Caco-2 (cell line): ENCODE measurements around the gene TMEFF2. TPM values are rescaled to one million over a fixed set of nuclear protein-coding genes. Genes with fewer than 3 reads are reported as not detected.

ENCODE experiments used
- BruUV-seq: library from RNA; stranded (reverse); fragments of 400-500 nt; replicated peaks from 2 replicates; lab custom pipeline; 2021; lab: Mats Ljungman, UMichigan
- CTCF ChIA-PET: fragments of 300-600 bp; sonication (Branson Sonifier 250); formaldehyde crosslinking; loops from one replicate; lab custom pipeline; 2022; ENCODE audit warnings: antibody characterized with exemption; lab: Charles Lee
- POLR2A ChIA-PET: fragments of 300-600 bp; sonication (Branson Sonifier 250); formaldehyde crosslinking; loops from one replicate; lab custom pipeline; 2022; ENCODE audit warnings: antibody characterized with exemption; lab: Charles Lee
- DNase-seq, 2 experiments: peaks; one replicate each; pipeline versions ENCODE4 v3.0.0 to v3.0.0-alpha.2; 2020 to 2022
- H3K27me3 ChIP-seq: replicated peaks from 2 replicates; pipeline ENCODE4 v1.6.0; 2011; ENCODE audit warnings: low read length; ENCODE audit not compliant: control insufficient read depth, insufficient read depth
- H3K36me3 ChIP-seq: 2 replicates; pipeline ENCODE4 v1.5.1; 2011; ENCODE audit warnings: low read length; ENCODE audit not compliant: control insufficient read depth, insufficient read depth
- H3K4me1 ChIP-seq: fragments of 250-450 bp; sonication (Bioruptor Pico); 2 replicates; pipeline ENCODE4 v1.5.1; 2020; ENCODE audit warnings: mild to moderate bottlenecking
- H3K4me3 ChIP-seq: 2 replicates; pipeline ENCODE4 v1.5.1; 2011; ENCODE audit warnings: low read depth, mild to moderate bottlenecking, control low read depth, low read length
- H3K9me3 ChIP-seq: fragments of 250-450 bp; sonication (Bioruptor Pico); 2 replicates; pipeline ENCODE4 v1.5.1; 2020; ENCODE audit warnings: mild to moderate bottlenecking, moderate library complexity
- H3K27ac Mint-ChIP-seq: one replicate; pipeline ENCODE4 v1.8.0; 2022; ENCODE audit warnings: mixed read lengths; ENCODE audit not compliant: unreplicated experiment
- H3K27me3 Mint-ChIP-seq: one replicate; pipeline ENCODE4 v1.8.0; 2022; ENCODE audit warnings: mixed read lengths; ENCODE audit not compliant: insufficient read depth, unreplicated experiment
- H3K36me3 Mint-ChIP-seq: one replicate; pipeline ENCODE4 v1.8.0; 2022; ENCODE audit warnings: mild to moderate bottlenecking, mixed read lengths; ENCODE audit not compliant: insufficient read depth, unreplicated experiment
- H3K4me1 Mint-ChIP-seq: one replicate; pipeline ENCODE4 v1.8.0; 2022; ENCODE audit warnings: low read depth, mixed read lengths; ENCODE audit not compliant: unreplicated experiment
- H3K4me3 Mint-ChIP-seq: one replicate; pipeline ENCODE4 v1.8.0; 2022; ENCODE audit warnings: mild to moderate bottlenecking, moderate library complexity, mixed read lengths; ENCODE audit not compliant: unreplicated experiment
- H3K9me3 Mint-ChIP-seq: one replicate; pipeline ENCODE4 v1.8.0; 2022; ENCODE audit warnings: mixed read lengths; ENCODE audit not compliant: unreplicated experiment
- CTCF ChIP-seq, 2 experiments: fragments of 200-600 bp in 1 of 2; IDR thresholded peaks; 1 replicate in 1 of 2; 2 replicates in 1 of 2; pipeline versions ENCODE4 v1.5.1 to v1.8.0; 2011 to 2022; ENCODE audit warnings: antibody characterized with exemption in 1 of 2, control low read depth in 1 of 2, inconsistent platforms in 1 of 2, low read depth in 1 of 2, low read length in 1 of 2, mild to moderate bottlenecking in 1 of 2, moderate library complexity in 1 of 2; ENCODE audit not compliant: insufficient read depth in 1 of 2, severe bottlenecking in 1 of 2, unreplicated experiment in 1 of 2
- intact Hi-C: fragments of 100-400 bp; cut with micrococcal nuclease; formaldehyde crosslinking; loops from one replicate; pipeline ENCODE4 v1.10.0; 2022; ENCODE audit not compliant: unreplicated experiment
- total RNA-seq: library from RNA; stranded (reverse); gene quantifications from 2 replicates; pipeline ENCODE4 v1.2.3, GENCODE V29; 2022

Gene TMEFF2
- total RNA-seq, 1 experiment from 2014 or later = not detected

DNA sequence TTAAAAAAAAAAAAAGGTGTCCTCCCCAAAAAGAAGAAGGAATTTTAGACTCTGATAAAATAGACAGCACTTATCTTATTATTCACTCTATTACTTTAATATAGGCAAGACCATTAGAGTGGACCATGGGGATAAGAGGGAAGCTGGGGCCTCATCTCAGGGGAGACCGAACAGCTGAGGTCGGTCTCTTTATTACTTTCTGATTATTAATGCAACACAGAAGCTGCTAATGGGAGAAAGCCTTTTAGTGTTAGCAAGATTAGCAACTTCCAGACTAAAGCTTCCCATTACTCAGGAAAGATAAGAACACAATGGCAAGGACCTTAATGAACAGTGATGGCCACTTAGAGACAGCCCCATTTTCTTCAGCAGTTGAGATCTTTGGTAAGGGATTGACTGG, 135.5 kb downstream of the TMEFF2 start:
- DNase-seq = no peak
- no peak overlapping the region for H3K27ac Mint-ChIP-seq
- intact Hi-C loops = no loop called here
- BruUV-seq = no TSS peak
- Histone ChIP-seq H3K9me3 (no peaks in the 10 kb centered on the region), H3K4me3 (no peak overlapping the region), H3K4me1 (no peaks in the 10 kb centered on the region), H3K27me3 (no peaks in the 10 kb centered on the region), H3K36me3 (no peaks in the 10 kb centered on the region)
- no peaks in the 10 kb centered on the region for H3K9me3 Mint-ChIP-seq
- ChIA-PET CTCF (no interaction called here), POLR2A (no interaction called here)
- no peaks in the 10 kb centered on the region for H3K4me1 Mint-ChIP-seq
- H3K36me3 Mint-ChIP-seq = no peaks in the 10 kb centered on the region
- TF ChIP-seq CTCF (IDR thresholded peaks at IDR 0.05; ENCODE audit: insufficient read depth in 1 of 2, low read depth in 1 of 2, low read length in 1 of 2, severe bottlenecking in 1 of 2, unreplicated experiment in 1 of 2) = no peak
- H3K4me3 Mint-ChIP-seq = no peak overlapping the region
- H3K27me3 Mint-ChIP-seq = peaks cover 2% of the 10 kb centered on the region

DNA sequence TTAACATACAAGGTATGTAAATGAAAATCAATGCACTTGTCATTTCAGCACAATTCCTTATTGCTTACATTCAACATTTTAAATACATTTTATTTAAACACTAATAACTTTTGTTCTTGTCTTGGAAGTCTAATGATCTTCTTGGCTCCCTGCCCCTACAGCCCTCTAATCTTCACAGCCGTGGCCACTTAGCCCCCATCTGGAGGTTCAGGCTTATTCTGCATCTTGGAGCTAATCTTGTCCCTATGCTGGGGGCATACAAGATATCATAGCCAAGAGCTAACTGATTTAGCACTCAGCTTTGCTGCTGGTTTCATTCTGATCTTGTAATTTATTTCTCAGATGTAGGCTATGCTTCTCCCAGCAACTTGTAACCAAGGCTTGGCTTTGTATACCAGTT, 140.8 kb downstream of the TMEFF2 start:
- BruUV-seq = no TSS peak
- Mint-ChIP-seq H3K36me3 (no peaks in the 10 kb centered on the region), H3K4me3 (no peak overlapping the region), H3K4me1 (no peaks in the 10 kb centered on the region), H3K9me3 (no peaks in the 10 kb centered on the region), H3K27ac (no peak overlapping the region), H3K27me3 (peaks cover 3% of the 10 kb centered on the region)
- intact Hi-C loops = no loop called here
- DNase-seq = no peak
- ChIA-PET POLR2A (no interaction called here), CTCF (no interaction called here)
- H3K9me3 ChIP-seq = no peaks in the 10 kb centered on the region
- H3K4me1 ChIP-seq = no peaks in the 10 kb centered on the region
- H3K27me3 ChIP-seq = no peaks in the 10 kb centered on the region
- H3K36me3 ChIP-seq = no peaks in the 10 kb centered on the region
- no peak for TF ChIP-seq CTCF (IDR thresholded peaks at IDR 0.05; ENCODE audit: insufficient read depth in 1 of 2, low read depth in 1 of 2, low read length in 1 of 2, severe bottlenecking in 1 of 2, unreplicated experiment in 1 of 2)
- H3K4me3 ChIP-seq = no peak overlapping the region

DNA sequence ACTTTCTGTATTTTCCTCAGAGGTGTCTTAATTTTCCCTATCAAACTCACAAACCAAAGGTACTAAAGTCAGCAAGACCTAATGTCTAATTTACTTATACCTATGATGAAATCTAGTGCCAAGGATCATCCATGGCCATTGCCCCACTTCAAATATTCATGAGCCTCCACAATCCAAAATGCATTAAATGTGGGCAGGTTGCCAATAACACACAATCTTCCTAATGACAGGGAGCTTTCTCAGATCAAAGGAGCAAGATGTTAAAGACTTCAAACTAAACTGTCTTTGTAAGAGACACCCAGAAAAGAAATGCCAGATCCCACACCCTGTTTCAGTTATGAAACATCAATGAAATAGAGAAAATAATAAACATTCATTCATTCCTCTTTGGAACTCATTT, 143.2 kb downstream of the TMEFF2 start:
- no peak for DNase-seq
- Mint-ChIP-seq H3K4me3 (no peak overlapping the region), H3K27me3 (peaks cover 3% of the 10 kb centered on the region), H3K9me3 (no peaks in the 10 kb centered on the region), H3K36me3 (no peaks in the 10 kb centered on the region), H3K4me1 (no peaks in the 10 kb centered on the region), H3K27ac (no peak overlapping the region)
- no peaks in the 10 kb centered on the region for H3K27me3 ChIP-seq
- H3K36me3 ChIP-seq = no peaks in the 10 kb centered on the region
- intact Hi-C loops = no loop called here
- no peaks in the 10 kb centered on the region for H3K4me1 ChIP-seq
- no peak overlapping the region for H3K4me3 ChIP-seq
- no peaks in the 10 kb centered on the region for H3K9me3 ChIP-seq
- TF ChIP-seq CTCF (IDR thresholded peaks at IDR 0.05; ENCODE audit: insufficient read depth in 1 of 2, low read depth in 1 of 2, low read length in 1 of 2, severe bottlenecking in 1 of 2, unreplicated experiment in 1 of 2) = no peak
- POLR2A ChIA-PET = no interaction called here
- no TSS peak for BruUV-seq
- CTCF ChIA-PET = no interaction called here
